Nucleus accumbens (tissue), 56 donors: ENCODE results near the gene PGA3.
"Not testable (repeated sequence)": the region's sequence is repeated elsewhere in the genome, so short reads cannot be mapped to it uniquely, and the experiment has no call there.

Source experiments
- DNase-seq, 56 donors: peaks; one replicate each; lab custom pipeline; 2025; lab: John Stamatoyannopoulos, UW

Gene PGA3

GRCh38 chr11:61203873-61204272 is 558 bp downstream of the PGA3 start:
- DNase-seq = not testable (repeated sequence)

GRCh38 chr11:61204502-61205059 is 1.3 kb downstream of the PGA3 start:
- DNase-seq = peak in 9 of 56 donors; percentile 0 to 28 (median 4)

DNA sequence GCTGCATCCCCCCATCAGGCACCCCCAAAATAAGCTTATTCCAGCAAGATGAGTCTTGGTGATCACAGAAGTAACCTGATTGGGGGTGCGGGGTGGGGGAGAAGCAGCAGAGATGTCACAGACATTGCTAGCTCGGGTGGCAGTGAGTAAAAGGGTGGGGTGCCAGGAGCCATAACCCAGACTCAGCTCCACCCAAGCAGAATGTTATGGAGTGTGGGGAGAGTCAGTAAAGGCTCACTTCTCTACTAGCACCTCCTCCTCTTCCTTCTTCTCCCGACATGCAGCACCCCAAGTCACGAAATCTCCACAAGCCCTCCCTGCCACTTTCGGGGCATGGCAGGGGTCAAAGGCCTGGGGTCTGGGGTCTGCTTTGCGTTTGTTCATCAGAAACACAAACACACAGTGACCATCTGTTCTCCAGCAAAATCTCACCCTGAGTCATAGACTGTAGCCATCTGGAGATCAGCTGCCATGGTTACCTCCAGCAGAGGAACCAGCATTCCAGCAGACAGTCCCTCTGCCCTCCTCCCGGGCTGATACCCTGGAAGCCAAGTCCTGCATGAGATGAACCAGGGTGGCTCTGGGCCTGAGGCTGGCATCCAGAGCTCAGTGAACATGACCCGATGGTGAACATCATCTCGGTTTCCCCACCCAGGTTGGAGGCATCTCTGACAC is 4.5 kb downstream of the PGA3 start:
- not testable (repeated sequence) for DNase-seq

- DNase-seq = not testable (repeated sequence)
Observed at GRCh38 chr11:61210629-61211028, 7.3 kb downstream of the PGA3 start.

GRCh38 chr11:61211327-61211952 is 8.1 kb downstream of the PGA3 start:
- not testable (repeated sequence) for DNase-seq

DNA sequence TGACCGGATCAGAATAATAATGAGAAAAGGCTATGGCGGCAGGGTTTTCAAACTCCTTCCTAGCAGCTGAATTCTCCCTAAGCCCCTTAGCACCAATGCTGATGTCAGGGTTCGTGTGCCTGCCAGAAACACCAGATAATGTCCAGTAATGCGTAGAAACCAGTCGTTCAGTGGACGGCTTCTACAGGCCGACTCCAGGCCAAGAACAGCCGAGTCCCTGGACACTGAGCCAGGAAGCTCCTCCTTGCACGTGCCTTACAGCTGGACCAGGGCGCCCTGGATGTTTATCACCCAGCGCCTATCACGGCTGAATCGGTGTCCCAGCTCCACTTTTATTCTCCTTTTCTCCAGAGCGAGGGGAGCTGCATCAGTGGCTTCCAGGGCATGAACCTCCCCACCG is 8.9 kb downstream of the PGA3 start:
- not testable (repeated sequence) for DNase-seq

GRCh38 chr11:61213711-61214324 is 10.5 kb downstream of the PGA3 start:
- DNase-seq = not testable (repeated sequence)

DNA sequence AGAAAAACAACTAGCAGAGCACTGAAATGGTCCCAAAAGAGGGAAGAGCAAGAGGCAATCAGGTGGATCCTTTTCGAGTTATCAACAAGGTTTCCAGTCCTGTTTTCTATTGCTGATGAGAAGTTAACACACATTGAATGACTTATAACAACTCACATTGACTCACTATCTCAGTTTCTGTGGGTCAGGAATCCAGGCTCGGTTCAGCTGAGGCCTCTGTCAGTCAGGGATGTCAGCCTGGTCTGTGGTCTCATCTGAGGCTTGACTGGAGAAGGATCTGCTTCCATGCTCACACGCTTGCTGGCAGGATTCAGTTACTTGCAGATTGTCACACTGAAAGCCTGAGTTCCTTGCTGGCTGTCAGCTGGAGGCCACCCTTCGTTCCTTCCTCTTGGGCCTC is 15.0 kb downstream of the PGA3 start:
- DNase-seq = not testable (repeated sequence)

- DNase-seq = not testable (repeated sequence)
Observed at GRCh38 chr11:61219016-61219415, 15.7 kb downstream of the PGA3 start.

GRCh38 chr11:61222047-61222446 is 18.7 kb downstream of the PGA3 start, which contains the start of gene PGA4:
Gene PGA4 (plus strand): TSS chr11:61222347. CDS start chr11:61222401, 54 bp downstream.
- DNase-seq = not testable (repeated sequence)

DNA sequence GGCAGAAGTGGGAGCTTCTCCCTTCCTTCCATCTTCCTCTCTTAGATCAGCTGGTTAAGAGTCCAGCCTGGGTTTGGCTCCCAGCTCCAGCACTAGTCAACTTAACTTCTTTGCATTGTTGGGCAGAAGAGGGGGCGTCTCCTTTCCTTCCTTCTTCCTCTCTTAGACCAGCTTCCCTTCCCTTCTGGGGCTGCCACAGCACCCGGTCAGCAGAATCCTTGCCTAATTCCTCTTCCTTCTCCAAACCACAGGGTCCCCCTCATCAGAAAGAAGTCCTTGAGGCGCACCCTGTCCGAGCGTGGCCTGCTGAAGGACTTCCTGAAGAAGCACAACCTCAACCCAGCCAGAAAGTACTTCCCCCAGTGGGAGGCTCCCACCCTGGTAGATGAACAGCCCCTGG is 19.4 kb downstream of the PGA3 start:
- not testable (repeated sequence) for DNase-seq

DNA sequence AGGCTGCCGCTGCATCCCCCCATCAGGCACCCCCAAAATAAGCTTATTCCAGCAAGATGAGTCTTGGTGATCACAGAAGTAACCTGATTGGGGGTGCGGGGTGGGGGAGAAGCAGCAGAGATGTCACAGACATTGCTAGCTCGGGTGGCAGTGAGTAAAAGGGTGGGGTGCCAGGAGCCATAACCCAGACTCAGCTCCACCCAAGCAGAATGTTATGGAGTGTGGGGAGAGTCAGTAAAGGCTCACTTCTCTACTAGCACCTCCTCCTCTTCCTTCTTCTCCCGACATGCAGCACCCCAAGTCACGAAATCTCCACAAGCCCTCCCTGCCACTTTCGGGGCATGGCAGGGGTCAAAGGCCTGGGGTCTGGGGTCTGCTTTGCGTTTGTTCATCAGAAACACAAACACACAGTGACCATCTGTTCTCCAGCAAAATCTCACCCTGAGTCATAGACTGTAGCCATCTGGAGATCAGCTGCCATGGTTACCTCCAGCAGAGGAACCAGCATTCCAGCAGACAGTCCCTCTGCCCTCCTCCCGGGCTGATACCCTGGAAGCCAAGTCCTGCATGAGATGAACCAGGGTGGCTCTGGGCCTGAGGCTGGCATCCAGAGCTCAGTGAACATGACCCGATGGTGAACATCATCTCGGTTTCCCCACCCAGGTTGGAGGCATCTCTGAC is 23.3 kb downstream of the PGA3 start:
- DNase-seq = not testable (repeated sequence)

- not testable (repeated sequence) for DNase-seq
Observed at GRCh38 chr11:61229458-61229857, 26.1 kb downstream of the PGA3 start.

DNA sequence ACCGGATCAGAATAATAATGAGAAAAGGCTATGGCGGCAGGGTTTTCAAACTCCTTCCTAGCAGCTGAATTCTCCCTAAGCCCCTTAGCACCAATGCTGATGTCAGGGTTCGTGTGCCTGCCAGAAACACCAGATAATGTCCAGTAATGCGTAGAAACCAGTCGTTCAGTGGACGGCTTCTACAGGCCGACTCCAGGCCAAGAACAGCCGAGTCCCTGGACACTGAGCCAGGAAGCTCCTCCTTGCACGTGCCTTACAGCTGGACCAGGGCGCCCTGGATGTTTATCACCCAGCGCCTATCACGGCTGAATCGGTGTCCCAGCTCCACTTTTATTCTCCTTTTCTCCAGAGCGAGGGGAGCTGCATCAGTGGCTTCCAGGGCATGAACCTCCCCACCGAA is 27.7 kb downstream of the PGA3 start:
- DNase-seq = not testable (repeated sequence)

- not testable (repeated sequence) for DNase-seq
Observed at GRCh38 chr11:61231585-61231984, 28.3 kb downstream of the PGA3 start.

GRCh38 chr11:61232548-61233145 is 29.3 kb downstream of the PGA3 start:
- DNase-seq = not testable (repeated sequence)

DNA sequence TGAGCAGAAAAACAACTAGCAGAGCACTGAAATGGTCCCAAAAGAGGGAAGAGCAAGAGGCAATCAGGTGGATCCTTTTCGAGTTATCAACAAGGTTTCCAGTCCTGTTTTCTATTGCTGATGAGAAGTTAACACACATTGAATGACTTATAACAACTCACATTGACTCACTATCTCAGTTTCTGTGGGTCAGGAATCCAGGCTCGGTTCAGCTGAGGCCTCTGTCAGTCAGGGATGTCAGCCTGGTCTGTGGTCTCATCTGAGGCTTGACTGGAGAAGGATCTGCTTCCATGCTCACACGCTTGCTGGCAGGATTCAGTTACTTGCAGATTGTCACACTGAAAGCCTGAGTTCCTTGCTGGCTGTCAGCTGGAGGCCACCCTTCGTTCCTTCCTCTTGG is 33.8 kb downstream of the PGA3 start:
- not testable (repeated sequence) for DNase-seq

DNA sequence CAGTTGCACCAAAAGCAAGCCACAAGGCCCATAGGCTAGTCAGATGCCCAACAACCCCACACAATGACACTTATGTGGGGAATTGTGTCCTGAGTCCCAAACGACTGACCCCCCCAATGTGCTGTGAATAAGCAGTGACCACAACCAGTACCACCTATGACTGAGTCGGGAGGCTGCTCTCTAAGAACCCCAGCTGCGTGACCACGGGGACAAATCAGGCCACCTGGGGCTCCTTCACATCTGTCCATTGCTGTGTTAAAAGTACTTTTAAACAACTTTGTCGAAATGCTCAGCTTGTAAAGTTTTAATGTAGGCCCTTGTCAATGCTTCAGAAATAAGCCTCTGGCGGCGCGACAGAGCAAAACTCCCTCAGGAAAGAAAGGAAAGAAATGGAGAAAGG is 37.0 kb downstream of the PGA3 start:
- DNase-seq = not testable (repeated sequence)

- DNase-seq = not testable (repeated sequence)
Observed at GRCh38 chr11:61240875-61241274, 37.6 kb downstream of the PGA3 start, which contains the start of gene PGA5. Gene PGA5 (plus strand): TSS chr11:61241175. CDS start chr11:61241227, 52 bp downstream.

DNA sequence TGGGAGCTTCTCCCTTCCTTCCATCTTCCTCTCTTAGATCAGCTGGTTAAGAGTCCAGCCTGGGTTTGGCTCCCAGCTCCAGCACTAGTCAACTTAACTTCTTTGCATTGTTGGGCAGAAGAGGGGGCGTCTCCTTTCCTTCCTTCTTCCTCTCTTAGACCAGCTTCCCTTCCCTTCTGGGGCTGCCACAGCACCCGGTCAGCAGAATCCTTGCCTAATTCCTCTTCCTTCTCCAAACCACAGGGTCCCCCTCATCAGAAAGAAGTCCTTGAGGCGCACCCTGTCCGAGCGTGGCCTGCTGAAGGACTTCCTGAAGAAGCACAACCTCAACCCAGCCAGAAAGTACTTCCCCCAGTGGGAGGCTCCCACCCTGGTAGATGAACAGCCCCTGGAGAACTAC is 38.2 kb downstream of the PGA3 start:
- not testable (repeated sequence) for DNase-seq
